HCT116 (cell line): Measurements from ENCODE around the gene USF1. TPM values are rescaled to one million over a fixed set of nuclear protein-coding genes. Genes with fewer than 3 reads are reported as not detected.

ENCODE experiments used
- ATAC-seq: fragments of 200-7000 bp; cut with Tn5 transposase; 2 replicates; pipeline ENCODE4 v1.9.1; 2020; ENCODE audit warnings: mild to moderate bottlenecking, moderate library complexity
- BruUV-seq: library from RNA; stranded (reverse); fragments of 400-500 nt; replicated peaks from 2 replicates; lab custom pipeline; 2021; lab: Mats Ljungman, UMichigan
- CTCF ChIA-PET: fragments of 300-600 bp; sonication (Branson Sonifier 250); formaldehyde crosslinking; loops from one replicate; lab custom pipeline; 2021; ENCODE audit warnings: antibody characterized with exemption; lab: Charles Lee
- POLR2A ChIA-PET: fragments of 300-600, 350-600 bp; sonication (Branson Sonifier 250); formaldehyde crosslinking; loops from one replicate; lab custom pipeline; 2021; ENCODE audit warnings: antibody characterized with exemption; lab: Charles Lee
- RAD21 ChIA-PET, 2 experiments: fragments of 300-600 bp; sonication (Branson Sonifier 250); formaldehyde crosslinking; loops; one replicate each; lab custom pipeline; 2023; ENCODE audit warnings: low total read pairs in 2 of 2; ENCODE audit not compliant: uncharacterized antibody in 2 of 2, unreplicated experiment in 2 of 2, low non-redundant PET in 1 of 2; lab: Charles Lee
- DNase-seq: peaks from one replicate; pipeline ENCODE4 v3.0.0-alpha.2; 2010; ENCODE audit warnings: low read depth, low spot score
- H2AFZ ChIP-seq: fragments of 200-600 bp; shearing (Covaris generic), sonication (generic); 2 replicates; pipeline ENCODE4 v1.6.1; 2017; ENCODE audit warnings: low read depth, mixed run types, mixed read lengths, antibody characterized with exemption, low read length; ENCODE audit not compliant: poor library complexity, severe bottlenecking
- H3K27ac ChIP-seq: 2 replicates; pipeline ENCODE4 v1.5.1; 2012; ENCODE audit warnings: low read depth, low read length
- H3K27me3 ChIP-seq: fragments of 200-600 bp; sonication (generic); 2 replicates; pipeline ENCODE4 v1.6.1; 2016; ENCODE audit warnings: mixed run types, low read length, mixed read lengths; ENCODE audit not compliant: insufficient read depth
- H3K36me3 ChIP-seq, 2 experiments: fragments of 200-500 bp in 1 of 2; fragments of 200-600 bp in 1 of 2; sonication (Bioruptor generic) in 1 of 2; sonication (generic) in 1 of 2; 2 replicates each; pipeline versions ENCODE4 v1.5.1 to v1.6.1; 2014 to 2016; ENCODE audit warnings: low read length in 2 of 2, inconsistent platforms in 1 of 2, mixed read lengths in 1 of 2, mixed run types in 1 of 2; ENCODE audit not compliant: insufficient read depth in 2 of 2, control insufficient read depth in 1 of 2
- H3K4me1 ChIP-seq, 2 experiments: fragments of 200-600 bp in 1 of 2; sonication (generic) in 1 of 2; 2 replicates each; pipeline versions ENCODE4 v1.5.1 to v1.6.1; 2012 to 2017; ENCODE audit warnings: low read length in 2 of 2, inconsistent platforms in 1 of 2, mild to moderate bottlenecking in 1 of 2, mixed read lengths in 1 of 2, mixed run types in 1 of 2, moderate library complexity in 1 of 2; ENCODE audit not compliant: insufficient read depth in 2 of 2, control insufficient read depth in 1 of 2
- H3K4me2 ChIP-seq: fragments of 200-600 bp; sonication (generic); 2 replicates; pipeline ENCODE4 v1.6.1; 2017; ENCODE audit warnings: mixed run types, low read length, mixed read lengths
- H3K4me3 ChIP-seq, 2 experiments: fragments of 200-600 bp in 1 of 2; sonication (generic) in 1 of 2; replicated peaks in 1 of 2; 2 replicates each; pipeline ENCODE4 v1.5.1; 2011 to 2016; ENCODE audit warnings: low read length in 2 of 2, control low read depth in 1 of 2, low read depth in 1 of 2, mild to moderate bottlenecking in 1 of 2, mixed read lengths in 1 of 2, mixed run types in 1 of 2
- H3K79me2 ChIP-seq: fragments of 200-600 bp; sonication (generic); 2 replicates; pipeline ENCODE4 v1.6.1; 2017; ENCODE audit warnings: mild to moderate bottlenecking, mixed run types, low read length, moderate library complexity, mixed read lengths; ENCODE audit not compliant: insufficient read depth
- H3K9ac ChIP-seq: fragments of 200-600 bp; sonication (generic); 2 replicates; pipeline ENCODE4 v1.6.1; 2016; ENCODE audit warnings: low read length, mixed read lengths
- H3K9me2 ChIP-seq: fragments of 200-600 bp; sonication (generic), shearing (Covaris generic); 2 replicates; pipeline ENCODE4 v1.6.1; 2017; ENCODE audit warnings: mixed run types, mild to moderate bottlenecking, moderate library complexity; ENCODE audit not compliant: insufficient read depth
- H3K9me3 ChIP-seq, 2 experiments: fragments of 200-500 bp in 1 of 2; fragments of 200-600 bp in 1 of 2; sonication (Bioruptor generic) in 1 of 2; sonication (generic) in 1 of 2; 2 replicates each; pipeline ENCODE4 v1.6.1; 2014 to 2017; ENCODE audit warnings: low read length in 2 of 2, mixed read lengths in 2 of 2, inconsistent platforms in 1 of 2, low read depth in 1 of 2, mild to moderate bottlenecking in 1 of 2, mixed run types in 1 of 2, moderate library complexity in 1 of 2; ENCODE audit not compliant: control insufficient read depth in 1 of 2, insufficient read depth in 1 of 2
- H4K20me1 ChIP-seq: fragments of 200-600 bp; sonication (generic), shearing (Covaris generic); 2 replicates; pipeline ENCODE4 v1.6.1; 2017; ENCODE audit warnings: mixed run types, mild to moderate bottlenecking, moderate library complexity; ENCODE audit not compliant: insufficient read depth
- CBX3 ChIP-seq: IDR thresholded peaks from 2 replicates; pipeline ENCODE4 v1.6.1; 2012; ENCODE audit warnings: low read depth
- EGR1 ChIP-seq: IDR thresholded peaks from 2 replicates; pipeline ENCODE4 v1.6.1; 2012; ENCODE audit warnings: low read depth
- ELF1 ChIP-seq: IDR thresholded peaks from 2 replicates; pipeline ENCODE4 v1.6.1; 2012; ENCODE audit warnings: low read depth, borderline replicate concordance
- MAX ChIP-seq: IDR thresholded peaks from 2 replicates; pipeline ENCODE4 v1.6.1; 2012
- POLR2A ChIP-seq: IDR thresholded peaks from 2 replicates; pipeline ENCODE4 v1.7.0; 2011; ENCODE audit warnings: borderline replicate concordance; ENCODE audit not compliant: insufficient read depth, insufficient read length; ENCODE audit errors: extremely low read depth
- YY1 ChIP-seq: IDR thresholded peaks from 2 replicates; pipeline ENCODE4 v1.6.1; 2011; ENCODE audit warnings: low read length, low read depth, moderate library complexity, mild to moderate bottlenecking; ENCODE audit not compliant: insufficient replicate concordance; ENCODE audit errors: extremely low read depth
- ZBTB33 ChIP-seq: IDR thresholded peaks from 2 replicates; pipeline ENCODE4 v1.6.1; 2011; ENCODE audit warnings: mild to moderate bottlenecking, low read length, moderate library complexity; ENCODE audit not compliant: insufficient replicate concordance; ENCODE audit errors: extremely low read depth
- ZFX ChIP-seq: fragments of 450-650 bp; IDR thresholded peaks from 2 replicates; pipeline ENCODE4 v1.6.1; 2017
- intact Hi-C: fragments of 100-400 bp; cut with micrococcal nuclease; formaldehyde crosslinking; loops from 2 replicates; pipeline ENCODE4 v1.10.0; 2022
- total RNA-seq: library from RNA; stranded (reverse); gene quantifications from one replicate; pipeline ENCODE4 v1.2.1, GENCODE V29; 2021; ENCODE audit not compliant: unreplicated experiment

USF1 gene
- total RNA-seq, 1 experiment from 2014 or later = 48.0 TPM

GRCh38 chr1:161008869-161009510 is 36.8 kb downstream of the USF1 start:
- intact Hi-C loops = no loop called here
- no peak overlapping the region for H3K4me3 ChIP-seq
- H3K27ac ChIP-seq = no peak overlapping the region
- TF ChIP-seq EGR1 (no peak), ELF1 (no peak)
- TF ChIP-seq, all 23 proteins: peak for 0
- H3K9me3 ChIP-seq = no peaks in the 10 kb centered on the region
- peaks cover 6% of the 10 kb centered on the region for H4K20me1 ChIP-seq
- POLR2A ChIA-PET = interaction anchor here (0.9 kb wide), 1 partner anchor 12 kb away, joined by 4 read pairs; the partner anchor contains the start of gene F11R
- no peaks in the 10 kb centered on the region for H3K27me3 ChIP-seq
- no peak overlapping the region for H3K9ac ChIP-seq
- BruUV-seq = no TSS peak
- no peaks in the 10 kb centered on the region; a peak in 1 of 4 replicates for H3K36me3 ChIP-seq
- peaks cover 0 to 9% of the 10 kb centered on the region in 2 experiments; a peak in 2 of 4 replicates for H3K4me1 ChIP-seq
- CTCF ChIA-PET = no interaction called here
- peaks cover 96% of the 10 kb centered on the region for H3K79me2 ChIP-seq
- no peak overlapping the region for H2AFZ ChIP-seq
- DNase-seq (no peak), ATAC-seq (no peak)
- RAD21 ChIA-PET = no interaction called here
- H3K9me2 ChIP-seq = no peaks in the 10 kb centered on the region
- H3K4me2 ChIP-seq = no peak overlapping the region

GRCh38 chr1:161007369-161007768 is 38.4 kb downstream of the USF1 start:
- no peaks in the 10 kb centered on the region; a peak in 1 of 4 replicates for H3K4me1 ChIP-seq
- RAD21 ChIA-PET = no interaction called here
- no peaks in the 10 kb centered on the region for H3K27me3 ChIP-seq
- peaks cover 6% of the 10 kb centered on the region for H4K20me1 ChIP-seq
- peaks cover 93% of the 10 kb centered on the region for H3K79me2 ChIP-seq
- H3K9me2 ChIP-seq = no peaks in the 10 kb centered on the region
- H3K27ac ChIP-seq = no peak overlapping the region
- TF ChIP-seq CBX3 (no peak), POLR2A (no peak), ZBTB33 (no peak), ZFX (no peak), YY1 (no peak), MAX (no peak)
- POLR2A ChIA-PET = interaction anchor here (1.9 kb wide), 1 partner anchor 14 kb away, joined by 7 read pairs; the partner anchor contains the start of gene F11R
- CTCF ChIA-PET = interaction anchor here (0.7 kb wide), 1 partner anchor 283 kb away, joined by 3 read pairs; no protein-coding TSS in a partner anchor
- no peak overlapping the region for H2AFZ ChIP-seq
- H3K4me3 ChIP-seq = no peak overlapping the region
- BruUV-seq = no TSS peak
- DNase-seq (no peak), ATAC-seq (no peak)
- intact Hi-C loops = no loop called here
- H3K9ac ChIP-seq = no peak overlapping the region
- H3K9me3 ChIP-seq = no peaks in the 10 kb centered on the region
- H3K36me3 ChIP-seq = no peaks in the 10 kb centered on the region
- no peak overlapping the region for H3K4me2 ChIP-seq
